Measurements from ENCODE around the gene AGGF1. TPM values are rescaled to one million over a fixed set of nuclear protein-coding genes. Genes with fewer than 3 reads are reported as not detected.

Gene AGGF1
- total RNA-seq, 2 donors from 2014 or later: 20.8 to 24.4 TPM

GRCh38 chr5:77095189-77095588, 65.0 kb downstream of the AGGF1 start:
- no peaks in the 10 kb centered on the region for H3K9me3 ChIP-seq (ENCODE audit: control insufficient read depth, low read length)
- H3K27me3 ChIP-seq (ENCODE audit: control insufficient read depth, insufficient read depth, low read length, poor library complexity, severe bottlenecking): no peaks in the 10 kb centered on the region
- no peaks in the 10 kb centered on the region for H3K9me3 Mint-ChIP-seq
- H3K27ac Mint-ChIP-seq: no peak overlapping the region
- H3K4me1 ChIP-seq (ENCODE audit: control insufficient read depth, insufficient read depth, low read length): no peaks in the 10 kb centered on the region
- H3K4me1 Mint-ChIP-seq: no peaks in the 10 kb centered on the region
- no peak for DNase-seq
- H3K9ac ChIP-seq (ENCODE audit: extremely low read depth, low read length, poor library complexity, severe bottlenecking): no peak overlapping the region
- no peaks in the 10 kb centered on the region for H3K27me3 Mint-ChIP-seq (ENCODE audit: insufficient read depth)
- H3K4me3 Mint-ChIP-seq: no peak overlapping the region
- H3K27ac ChIP-seq (ENCODE audit: low read depth, low read length): no peak overlapping the region
- H3K4me3 ChIP-seq (ENCODE audit: low read length): no peak overlapping the region
- 92% methylated on average over 3 to 4 of the region's 4 CpGs for WGBS, 2 experiments (ENCODE audit: insufficient coverage in 1 of 2, insufficient read length in 1 of 2)
- H3K36me3 ChIP-seq (ENCODE audit: control insufficient read depth, insufficient read depth, low read length): no peaks in the 10 kb centered on the region
- H3K36me3 Mint-ChIP-seq (ENCODE audit: low read depth): peaks cover 6% of the 10 kb centered on the region
- TF ChIP-seq, protein P1, sequence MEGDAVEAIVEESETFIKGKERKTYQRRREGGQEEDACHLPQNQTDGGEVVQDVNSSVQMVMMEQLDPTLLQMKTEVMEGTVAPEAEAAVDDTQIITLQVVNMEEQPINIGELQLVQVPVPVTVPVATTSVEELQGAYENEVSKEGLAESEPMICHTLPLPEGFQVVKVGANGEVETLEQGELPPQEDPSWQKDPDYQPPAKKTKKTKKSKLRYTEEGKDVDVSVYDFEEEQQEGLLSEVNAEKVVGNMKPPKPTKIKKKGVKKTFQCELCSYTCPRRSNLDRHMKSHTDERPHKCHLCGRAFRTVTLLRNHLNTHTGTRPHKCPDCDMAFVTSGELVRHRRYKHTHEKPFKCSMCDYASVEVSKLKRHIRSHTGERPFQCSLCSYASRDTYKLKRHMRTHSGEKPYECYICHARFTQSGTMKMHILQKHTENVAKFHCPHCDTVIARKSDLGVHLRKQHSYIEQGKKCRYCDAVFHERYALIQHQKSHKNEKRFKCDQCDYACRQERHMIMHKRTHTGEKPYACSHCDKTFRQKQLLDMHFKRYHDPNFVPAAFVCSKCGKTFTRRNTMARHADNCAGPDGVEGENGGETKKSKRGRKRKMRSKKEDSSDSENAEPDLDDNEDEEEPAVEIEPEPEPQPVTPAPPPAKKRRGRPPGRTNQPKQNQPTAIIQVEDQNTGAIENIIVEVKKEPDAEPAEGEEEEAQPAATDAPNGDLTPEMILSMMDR (conservative IDR thresholded peaks at IDR 0.05): no peak

GRCh38 chr5:77101298-77101697, 71.1 kb downstream of the AGGF1 start:
- H3K27ac ChIP-seq (ENCODE audit: low read depth, low read length): no peak overlapping the region
- H3K9me3 Mint-ChIP-seq: no peaks in the 10 kb centered on the region
- no peaks in the 10 kb centered on the region for H3K27me3 Mint-ChIP-seq (ENCODE audit: insufficient read depth)
- H3K9ac ChIP-seq (ENCODE audit: extremely low read depth, low read length, poor library complexity, severe bottlenecking): no peak overlapping the region
- 95 to 98% methylated on average over 4 of the region's 4 CpGs for WGBS, 2 experiments (ENCODE audit: insufficient coverage in 1 of 2, insufficient read length in 1 of 2)
- no peaks in the 10 kb centered on the region for H3K36me3 ChIP-seq (ENCODE audit: control insufficient read depth, insufficient read depth, low read length)
- H3K36me3 Mint-ChIP-seq (ENCODE audit: low read depth): peaks cover 11% of the 10 kb centered on the region
- no peaks in the 10 kb centered on the region for H3K9me3 ChIP-seq (ENCODE audit: control insufficient read depth, low read length)
- H3K4me1 Mint-ChIP-seq: no peaks in the 10 kb centered on the region
- H3K27ac Mint-ChIP-seq: no peak overlapping the region
- H3K4me3 Mint-ChIP-seq: no peak overlapping the region
- TF ChIP-seq, protein P1 (conservative IDR thresholded peaks at IDR 0.05): no peak
- H3K27me3 ChIP-seq (ENCODE audit: control insufficient read depth, insufficient read depth, low read length, poor library complexity, severe bottlenecking): no peaks in the 10 kb centered on the region
- no peak overlapping the region for H3K4me3 ChIP-seq (ENCODE audit: low read length)
- no peaks in the 10 kb centered on the region for H3K4me1 ChIP-seq (ENCODE audit: control insufficient read depth, insufficient read depth, low read length)
- no peak for DNase-seq

DNA sequence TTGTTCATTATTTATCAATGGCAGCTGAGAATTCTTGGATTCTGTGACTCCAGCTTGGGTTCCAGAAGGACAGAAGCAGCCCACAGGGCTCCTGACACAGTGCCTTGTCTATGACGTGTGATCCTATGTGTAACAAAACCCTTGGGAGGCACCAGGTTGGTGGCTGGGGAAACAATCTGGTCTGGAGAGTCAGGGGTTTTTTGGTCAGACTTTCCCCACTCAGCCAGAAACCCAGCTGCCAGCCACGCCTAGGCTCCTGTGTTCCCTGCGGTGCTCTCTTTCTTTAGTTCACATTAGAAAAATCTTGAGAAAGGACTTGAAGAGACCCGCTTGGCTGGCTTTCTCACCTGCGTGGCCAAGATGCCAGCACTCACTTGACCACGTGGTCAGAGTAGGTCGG, 72.3 kb downstream of the AGGF1 start:
- H3K9me3 Mint-ChIP-seq: no peaks in the 10 kb centered on the region
- no peaks in the 10 kb centered on the region for H3K27me3 ChIP-seq (ENCODE audit: control insufficient read depth, insufficient read depth, low read length, poor library complexity, severe bottlenecking)
- H3K27me3 Mint-ChIP-seq (ENCODE audit: insufficient read depth): no peaks in the 10 kb centered on the region
- TF ChIP-seq, protein P1 (conservative IDR thresholded peaks at IDR 0.05): no peak
- no peak for DNase-seq
- H3K9me3 ChIP-seq (ENCODE audit: control insufficient read depth, low read length): no peaks in the 10 kb centered on the region
- no peak overlapping the region for H3K27ac Mint-ChIP-seq
- WGBS, 2 experiments (ENCODE audit: insufficient coverage in 1 of 2, insufficient read length in 1 of 2): 98 to 100% methylated on average over 6 to 7 of the region's 7 CpGs
- H3K4me3 ChIP-seq (ENCODE audit: low read length): no peak overlapping the region
- H3K4me1 ChIP-seq (ENCODE audit: control insufficient read depth, insufficient read depth, low read length): no peaks in the 10 kb centered on the region
- H3K9ac ChIP-seq (ENCODE audit: extremely low read depth, low read length, poor library complexity, severe bottlenecking): no peak overlapping the region
- H3K27ac ChIP-seq (ENCODE audit: low read depth, low read length): no peak overlapping the region
- H3K36me3 ChIP-seq (ENCODE audit: control insufficient read depth, insufficient read depth, low read length): no peaks in the 10 kb centered on the region
- no peaks in the 10 kb centered on the region for H3K4me1 Mint-ChIP-seq
- peaks cover 17% of the 10 kb centered on the region for H3K36me3 Mint-ChIP-seq (ENCODE audit: low read depth)
- H3K4me3 Mint-ChIP-seq: no peak overlapping the region

Data from endodermal cell (in vitro differentiated cells).